Esophagus muscularis mucosa (tissue), 3 donors: ENCODE results near the gene PDE4D.

Source experiments
- POLR2A ChIP-seq: fragments of 450-650 bp; IDR thresholded peaks from one replicate; pipeline ENCODE4 v1.6.1; 2017; ENCODE audit warnings: antibody characterized with exemption, moderate library complexity, mild to moderate bottlenecking, low read depth
- POLR2AphosphoS5 ChIP-seq, 2 donors: sonication (generic); formaldehyde crosslinking; IDR thresholded peaks; one replicate each; pipeline ENCODE4 v1.6.1; 2017; ENCODE audit warnings: antibody characterized with exemption in 2 of 2
- TF ChIP-seq, protein P1 (sequence below), 3 experiments: fragments of 200-600 bp in 2 of 3; fragments of 450-650 bp in 1 of 3; sonication (generic) in 2 of 3; IDR thresholded peaks; one replicate each; pipeline ENCODE4 v1.5.1; 2017 to 2019; ENCODE audit warnings: antibody characterized with exemption in 3 of 3, mild to moderate bottlenecking in 2 of 3, moderate library complexity in 1 of 3

GRCh38 chr5:59366784-59367183 is 526.7 kb downstream of the PDE4D start:
- TF ChIP-seq, protein P1, sequence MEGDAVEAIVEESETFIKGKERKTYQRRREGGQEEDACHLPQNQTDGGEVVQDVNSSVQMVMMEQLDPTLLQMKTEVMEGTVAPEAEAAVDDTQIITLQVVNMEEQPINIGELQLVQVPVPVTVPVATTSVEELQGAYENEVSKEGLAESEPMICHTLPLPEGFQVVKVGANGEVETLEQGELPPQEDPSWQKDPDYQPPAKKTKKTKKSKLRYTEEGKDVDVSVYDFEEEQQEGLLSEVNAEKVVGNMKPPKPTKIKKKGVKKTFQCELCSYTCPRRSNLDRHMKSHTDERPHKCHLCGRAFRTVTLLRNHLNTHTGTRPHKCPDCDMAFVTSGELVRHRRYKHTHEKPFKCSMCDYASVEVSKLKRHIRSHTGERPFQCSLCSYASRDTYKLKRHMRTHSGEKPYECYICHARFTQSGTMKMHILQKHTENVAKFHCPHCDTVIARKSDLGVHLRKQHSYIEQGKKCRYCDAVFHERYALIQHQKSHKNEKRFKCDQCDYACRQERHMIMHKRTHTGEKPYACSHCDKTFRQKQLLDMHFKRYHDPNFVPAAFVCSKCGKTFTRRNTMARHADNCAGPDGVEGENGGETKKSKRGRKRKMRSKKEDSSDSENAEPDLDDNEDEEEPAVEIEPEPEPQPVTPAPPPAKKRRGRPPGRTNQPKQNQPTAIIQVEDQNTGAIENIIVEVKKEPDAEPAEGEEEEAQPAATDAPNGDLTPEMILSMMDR (IDR thresholded peaks at IDR 0.05), result no peak
- TF ChIP-seq POLR2AphosphoS5 (IDR thresholded peaks at IDR 0.05) (no peak), POLR2A (no peak)
